HK-2 (cell line): Measurements from ENCODE around the gene CBY3.
"Not testable (repeated sequence)": the region's sequence is repeated elsewhere in the genome, so short reads cannot be mapped to it uniquely, and the experiment has no call there.

Experiments used
- DNase-seq: peaks from one replicate; pipeline ENCODE4 v3.0.0-alpha.2; 2018; ENCODE audit not compliant: unreplicated experiment

The CBY3 gene

DNA sequence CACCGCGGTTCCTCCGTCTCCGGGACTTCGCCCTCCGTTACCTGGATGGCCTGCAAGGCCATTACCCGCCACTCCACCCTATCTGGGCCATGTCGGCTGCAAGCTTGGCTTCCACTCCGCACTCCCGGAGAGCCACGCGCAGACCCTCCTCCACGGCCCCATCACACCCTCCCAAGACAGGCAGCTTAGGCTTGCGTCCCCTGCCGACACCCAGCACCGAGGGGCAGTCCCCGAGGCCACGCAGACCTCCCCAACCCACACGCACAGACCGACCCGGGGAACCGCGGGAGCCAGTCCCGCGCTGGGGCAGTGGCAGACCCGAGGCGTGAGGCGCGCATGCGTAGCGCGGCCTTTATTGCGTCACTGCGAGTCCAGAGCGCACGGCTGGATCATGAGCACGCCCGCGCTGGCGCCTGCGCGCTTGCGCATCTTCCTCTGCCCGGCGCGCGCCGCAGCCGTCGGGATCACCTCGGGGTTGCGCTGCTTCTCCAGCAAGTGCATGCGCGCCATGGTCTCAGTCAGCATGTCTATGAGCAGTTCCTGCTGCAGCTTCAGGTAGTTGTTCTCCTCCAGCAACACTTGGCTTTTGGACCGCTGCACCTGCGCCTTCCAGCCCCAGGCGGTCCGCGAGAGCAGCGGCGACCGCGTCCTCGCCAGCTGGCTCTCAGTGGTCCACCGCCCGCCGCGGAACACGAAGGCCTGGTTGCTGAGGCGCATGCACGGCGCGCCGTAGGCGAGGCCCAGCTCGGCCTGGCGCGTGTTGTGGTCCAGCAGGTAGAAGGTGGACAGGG is 2.4 kb downstream of the CBY3 start:
- peak; percentile 88 for DNase-seq

- no peak for DNase-seq
These were observed 12.4 kb downstream of the CBY3 start for GRCh38 chr5:179668391-179668790.

DNA sequence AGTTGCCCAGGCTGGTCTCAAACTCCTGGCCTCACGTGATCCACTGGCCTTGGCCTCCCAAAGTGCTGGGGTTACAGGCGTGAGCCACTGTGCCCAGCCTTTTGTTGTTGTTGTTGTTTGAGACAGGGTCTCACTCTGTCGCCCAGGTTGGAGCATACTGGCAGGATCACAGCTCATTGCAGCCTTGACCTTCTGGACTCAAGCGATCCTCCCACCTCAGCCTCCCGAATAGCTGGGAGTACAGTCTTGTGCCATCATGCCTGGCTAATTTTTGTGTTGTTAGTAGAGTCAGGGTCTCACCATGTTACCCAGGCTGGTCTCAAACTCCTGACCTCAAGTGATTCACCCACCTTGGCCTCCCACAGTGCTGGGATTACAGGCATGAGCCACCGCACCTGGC is 19.2 kb downstream of the CBY3 start:
- not testable (repeated sequence) for DNase-seq

DNA sequence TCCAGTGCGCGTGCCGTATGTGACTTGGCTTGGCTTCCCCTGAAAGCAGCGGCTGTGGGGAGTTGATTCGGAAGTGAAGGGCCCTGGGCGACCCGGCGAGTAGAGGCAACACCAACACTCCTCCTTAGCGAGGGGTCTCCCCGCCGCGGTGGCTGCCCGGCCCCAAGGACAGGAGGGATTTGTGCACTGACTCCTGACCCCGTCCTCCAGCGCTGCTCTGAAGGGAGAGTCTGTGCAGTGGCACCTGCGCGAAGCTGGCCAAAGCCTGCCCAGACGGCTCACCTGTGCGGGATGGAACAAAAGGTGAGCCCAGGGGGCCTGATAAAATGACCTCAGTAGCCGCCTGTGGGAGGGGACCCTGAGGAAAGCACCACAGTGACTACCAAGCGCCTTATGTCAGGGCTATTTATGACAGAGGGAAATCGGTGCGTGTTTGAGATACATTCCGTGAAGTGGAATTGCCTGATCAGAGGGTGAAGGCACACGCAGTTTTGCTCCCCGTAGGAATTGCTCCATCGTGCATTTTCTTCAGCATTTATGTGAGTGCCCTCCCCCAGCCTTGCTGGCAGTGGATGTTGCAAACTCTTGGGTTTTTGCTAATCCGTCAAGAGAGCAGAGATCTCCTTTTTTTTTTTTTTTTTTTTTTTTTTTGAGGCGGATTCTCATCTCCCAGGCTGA is 22.5 kb downstream of the CBY3 start:
- DNase-seq = not testable (repeated sequence)

GRCh38 chr5:179657302-179658178 is 23.3 kb downstream of the CBY3 start:
- not testable (repeated sequence) for DNase-seq

GRCh38 chr5:179653135-179653534 is 27.7 kb downstream of the CBY3 start:
- DNase-seq = not testable (repeated sequence)

DNA sequence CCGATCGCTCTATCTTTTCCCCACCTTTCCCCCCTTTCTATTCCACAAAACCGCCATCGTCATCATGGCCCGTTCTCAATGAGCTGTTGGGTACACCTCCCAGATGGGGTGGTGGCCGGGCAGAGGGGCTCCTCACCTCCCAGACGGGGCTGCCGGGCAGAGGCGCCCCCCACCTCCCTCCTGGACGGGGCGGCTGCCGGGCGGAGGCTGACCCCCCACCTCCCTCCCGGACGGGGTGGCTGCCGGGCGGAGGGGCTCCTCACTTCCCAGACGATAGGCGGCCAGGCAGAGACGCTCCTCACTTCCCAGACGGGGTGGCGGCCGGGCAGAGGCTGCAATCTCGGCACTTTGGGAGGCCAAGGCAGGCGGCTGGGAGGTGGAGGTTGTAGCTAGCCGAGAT is 30.6 kb downstream of the CBY3 start:
- DNase-seq = not testable (repeated sequence)

- not testable (repeated sequence) for DNase-seq
These were observed 31.6 kb downstream of the CBY3 start for GRCh38 chr5:179649166-179649703.

- no peak for DNase-seq
These were observed 32.4 kb downstream of the CBY3 start for GRCh38 chr5:179648410-179648809.

DNA sequence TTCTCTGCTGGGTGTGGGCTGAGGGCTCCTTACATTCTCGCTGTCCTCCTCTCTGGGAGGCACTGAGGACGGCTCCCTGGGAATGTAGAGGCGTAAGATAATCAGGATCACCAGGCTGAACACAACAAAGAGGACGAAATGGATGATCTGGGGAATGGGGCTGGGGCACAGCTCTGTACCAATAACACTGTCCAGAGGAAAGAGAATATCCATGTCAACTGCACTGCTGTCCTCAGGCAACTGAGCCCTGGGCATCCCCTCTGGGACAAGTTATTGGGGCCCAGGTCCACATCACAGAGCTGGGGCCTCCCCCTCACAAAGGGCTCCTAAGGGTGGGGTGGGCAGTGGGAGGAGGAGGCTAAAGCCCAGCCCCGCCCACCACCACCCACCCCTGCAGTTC is 36.1 kb downstream of the CBY3 start:
- DNase-seq = not testable (repeated sequence)

GRCh38 chr5:179643141-179643920 is 37.5 kb downstream of the CBY3 start:
- not testable (repeated sequence) for DNase-seq

DNA sequence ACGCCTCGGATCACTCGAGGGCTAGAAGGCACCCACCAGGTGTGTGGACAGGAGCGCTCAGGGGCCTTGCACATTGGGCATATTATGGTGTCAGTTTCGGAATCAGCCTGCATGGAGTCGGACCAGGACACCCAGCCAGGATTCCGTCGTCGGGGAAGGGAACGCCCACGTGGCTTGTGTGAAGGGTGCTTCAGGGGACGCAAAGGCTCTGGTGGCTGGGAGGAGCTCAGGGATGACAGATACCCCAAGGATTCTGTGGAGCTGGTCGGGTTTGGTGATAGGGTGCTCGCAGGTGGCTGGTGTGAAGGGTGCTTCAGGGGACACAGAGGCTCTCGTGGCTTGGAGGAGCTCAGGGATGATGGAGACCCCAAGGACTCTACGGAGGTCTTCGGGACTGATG is 38.2 kb downstream of the CBY3 start:
- not testable (repeated sequence) for DNase-seq

DNA sequence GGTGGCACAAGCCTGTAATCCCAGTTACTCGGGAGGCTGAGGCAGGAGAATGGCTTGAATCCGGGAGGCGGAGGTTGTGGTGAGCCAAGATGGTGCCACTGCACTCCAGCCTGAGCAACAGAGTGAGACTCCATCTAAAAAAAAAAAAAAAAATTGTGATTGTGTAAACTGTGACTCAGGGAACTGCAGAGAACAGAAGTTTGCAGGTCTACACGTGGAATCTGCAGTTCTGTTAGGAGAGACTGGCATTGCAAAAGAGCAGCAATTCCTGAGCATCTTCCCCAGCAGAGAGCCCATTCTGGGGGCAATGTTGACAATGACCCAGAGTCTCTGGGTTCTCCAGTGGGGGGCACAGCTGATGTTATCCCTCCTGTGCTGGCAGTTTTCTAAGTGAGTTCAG is 39.1 kb downstream of the CBY3 start:
- DNase-seq = not testable (repeated sequence)

- not testable (repeated sequence) for DNase-seq
These were observed 41.5 kb downstream of the CBY3 start for GRCh38 chr5:179639296-179639695.

GRCh38 chr5:179634370-179635172 is 46.3 kb downstream of the CBY3 start:
- DNase-seq = not testable (repeated sequence)

GRCh38 chr5:179633501-179634369 is 47.1 kb downstream of the CBY3 start:
- not testable (repeated sequence) for DNase-seq
